IgD-negative memory B cell (primary cell): ENCODE measurements around the gene RNPEPL1. TPM values are rescaled to one million over a fixed set of nuclear protein-coding genes. Genes with fewer than 3 reads are reported as not detected.

ENCODE experiments used
- H3K27ac Mint-ChIP-seq, 3 donors: one replicate each; pipeline ENCODE4 v1.8.0; 2020 to 2022; ENCODE audit warnings: mild to moderate bottlenecking in 3 of 3, mixed read lengths in 3 of 3, moderate library complexity in 1 of 3
- H3K27me3 Mint-ChIP-seq: one replicate; pipeline ENCODE4 v1.8.0; 2021; ENCODE audit warnings: mixed read lengths
- H3K36me3 Mint-ChIP-seq: one replicate; pipeline ENCODE4 v1.8.0; 2020; ENCODE audit warnings: mild to moderate bottlenecking, mixed read lengths
- H3K4me1 Mint-ChIP-seq, 3 donors: one replicate each; pipeline ENCODE4 v1.8.0; 2020 to 2022; ENCODE audit warnings: mixed read lengths in 3 of 3, mild to moderate bottlenecking in 1 of 3
- H3K4me3 Mint-ChIP-seq, 4 donors: one replicate each; pipeline ENCODE4 v1.8.0; 2020 to 2022; ENCODE audit warnings: mild to moderate bottlenecking in 4 of 4, mixed read lengths in 4 of 4, moderate library complexity in 3 of 4
- H3K9me3 Mint-ChIP-seq, 3 donors: one replicate each; pipeline ENCODE4 v1.8.0; 2020 to 2021; ENCODE audit warnings: mixed read lengths in 3 of 3, mild to moderate bottlenecking in 1 of 3
- polyA plus RNA-seq: library from polyadenylated mRNA; unstranded; fragments of 300-500 nt; fragmentation: Illumina TruSeq; gene quantifications from one replicate; pipeline ENCODE4 v1.2.3, GENCODE V29; 2021

RNPEPL1 gene
- polyA plus RNA-seq, 1 donor from 2014 or later: 22.6 TPM

DNA sequence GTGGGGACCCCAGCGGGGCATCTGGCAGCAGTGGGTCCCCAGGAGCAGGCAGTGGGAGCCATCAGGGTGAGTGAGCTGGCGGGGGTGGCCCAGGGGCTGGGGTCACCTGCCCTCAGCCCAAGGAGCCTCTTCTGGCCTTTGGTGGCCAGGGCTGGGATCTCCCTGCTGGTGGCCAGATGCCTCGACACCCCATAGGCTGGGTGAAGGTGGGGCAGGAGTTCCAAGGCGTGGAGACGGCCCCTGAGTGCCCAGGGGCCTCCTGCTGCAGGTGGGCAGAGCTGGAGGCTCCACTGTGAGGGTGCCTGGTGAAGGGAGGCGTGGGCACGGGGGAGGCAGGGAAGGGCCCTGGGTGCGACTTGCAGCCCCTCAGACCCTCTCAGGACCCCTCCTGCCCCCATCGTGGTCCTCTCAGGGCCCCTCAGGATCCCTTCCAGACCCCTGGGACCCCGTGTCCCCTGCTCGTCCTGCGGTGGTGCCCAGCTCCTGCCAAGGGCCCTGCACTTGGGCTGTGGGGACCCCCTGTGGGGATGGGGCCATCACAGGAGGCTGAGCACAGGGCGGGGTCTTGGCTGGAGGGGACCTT, 52.0 kb downstream of the RNPEPL1 start:
- H3K4me3 Mint-ChIP-seq: peak overlapping the region in 1 of 4 donors; percentile 75

DNA sequence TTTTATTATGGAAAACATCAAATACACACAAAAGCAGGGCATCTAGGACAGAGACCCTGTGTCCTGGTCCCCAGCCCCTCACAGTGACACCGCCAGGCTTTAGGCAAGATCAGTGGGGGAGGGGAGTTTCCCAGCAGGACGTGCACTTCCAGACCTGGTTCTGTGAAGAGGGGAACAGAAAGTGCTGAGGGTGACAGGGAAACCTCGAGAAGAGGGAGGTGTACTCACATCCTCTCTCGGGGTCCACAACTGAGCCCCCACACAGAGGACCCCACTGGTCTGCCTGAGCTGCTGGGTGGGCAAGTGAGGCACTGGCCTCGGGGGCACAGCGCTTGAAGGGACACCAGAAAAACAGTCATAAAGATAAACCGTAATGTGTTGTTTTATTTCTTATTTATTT, 52.6 kb downstream of the RNPEPL1 start:
- H3K27ac Mint-ChIP-seq: peak overlapping the region in 2 of 3 donors; percentile 59 to 98
- H3K36me3 Mint-ChIP-seq: peaks cover 1% of the 10 kb centered on the region
- peaks cover 0 to 7% (median 0%) of the 10 kb centered on the region in 3 donors for H3K9me3 Mint-ChIP-seq
- peaks cover 9 to 24% (median 17%) of the 10 kb centered on the region in 3 donors for H3K4me1 Mint-ChIP-seq
- peaks cover 17% of the 10 kb centered on the region for H3K27me3 Mint-ChIP-seq
- H3K4me3 Mint-ChIP-seq: peak overlapping the region in 2 of 4 donors; percentile 22 to 75

More for the DNA sequence above, 52.0 kb downstream of the RNPEPL1 start:
- Mint-ChIP-seq H3K36me3 (peaks cover 1% of the 10 kb centered on the region), H3K4me1 (peaks cover 9 to 23% (median 17%) of the 10 kb centered on the region in 3 donors), H3K27ac (no peak overlapping the region), H3K27me3 (peaks cover 17% of the 10 kb centered on the region), H3K9me3 (peaks cover 0 to 7% (median 0%) of the 10 kb centered on the region in 3 donors)

DNA sequence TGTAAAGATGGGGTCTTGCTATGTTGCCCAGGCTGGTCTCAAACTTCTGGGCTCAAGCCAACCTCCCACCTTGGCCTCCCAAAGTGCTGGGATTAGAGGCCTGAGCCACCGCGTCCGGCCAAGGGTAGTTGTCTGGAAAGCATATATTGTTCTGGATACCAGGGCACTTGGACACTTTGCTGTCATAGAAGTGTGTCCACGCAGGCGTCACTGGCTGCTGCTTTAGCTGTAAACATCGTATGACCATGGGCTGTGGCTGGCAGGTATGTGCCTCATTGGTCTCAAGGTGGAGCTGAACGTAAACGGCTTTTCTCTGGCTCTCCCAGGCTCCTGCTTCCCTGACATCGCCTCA, 53.8 kb downstream of the RNPEPL1 start:
- peaks cover 1% of the 10 kb centered on the region for H3K36me3 Mint-ChIP-seq
- peak overlapping the region in 2 of 3 donors; percentile 76 to 98 for H3K27ac Mint-ChIP-seq
- peaks cover 17% of the 10 kb centered on the region for H3K27me3 Mint-ChIP-seq
- peaks cover 9 to 24% (median 20%) of the 10 kb centered on the region in 3 donors for H3K4me1 Mint-ChIP-seq
- H3K4me3 Mint-ChIP-seq: peak overlapping the region in 2 of 4 donors; percentile 36 to 94
- H3K9me3 Mint-ChIP-seq: peaks cover 0 to 7% (median 0%) of the 10 kb centered on the region in 3 donors

DNA sequence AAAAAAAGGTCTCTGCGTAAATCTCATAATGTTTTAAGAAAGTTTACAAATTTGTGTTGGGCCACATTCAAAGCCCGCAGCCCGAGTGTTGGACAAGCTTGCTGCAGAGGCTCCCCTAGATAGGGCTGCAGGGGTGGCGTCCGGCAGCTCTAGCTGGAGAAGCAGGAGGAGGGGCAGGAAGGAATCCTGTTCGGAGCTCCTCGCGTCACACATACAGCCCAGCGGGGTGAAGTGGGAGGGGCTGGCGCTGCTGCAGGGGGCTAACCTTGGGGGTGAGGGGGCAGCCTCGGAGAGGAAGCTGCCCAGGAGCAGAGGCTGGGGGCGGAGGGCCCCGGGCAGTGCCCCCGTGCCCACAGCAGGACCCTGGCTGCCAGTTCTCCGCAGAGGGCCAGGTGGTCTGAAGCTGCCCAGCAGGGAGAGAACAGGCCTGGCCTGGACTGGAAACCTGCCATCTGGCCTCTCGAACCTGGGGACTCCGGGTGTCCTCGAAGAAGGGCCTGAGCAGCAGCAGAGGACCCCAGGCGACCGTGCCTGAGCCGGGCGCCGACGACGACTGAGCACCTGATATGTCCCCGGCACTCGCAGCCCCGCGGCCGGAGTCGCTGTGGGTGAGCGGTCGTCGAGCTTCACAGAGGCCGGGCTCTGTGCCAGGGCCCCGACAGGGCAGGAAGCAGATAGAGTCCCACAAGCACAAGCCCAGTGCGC, 54.4 kb downstream of the RNPEPL1 start:
- H3K9me3 Mint-ChIP-seq: peaks cover 0 to 5% (median 0%) of the 10 kb centered on the region in 3 donors
- H3K27ac Mint-ChIP-seq: peak overlapping the region in 1 of 3 donors; percentile 67
- peaks cover 1% of the 10 kb centered on the region for H3K36me3 Mint-ChIP-seq
- H3K4me3 Mint-ChIP-seq: peak overlapping the region in 2 of 4 donors; percentile 36 to 94
- peaks cover 9 to 25% (median 20%) of the 10 kb centered on the region in 3 donors for H3K4me1 Mint-ChIP-seq
- peaks cover 17% of the 10 kb centered on the region for H3K27me3 Mint-ChIP-seq

DNA sequence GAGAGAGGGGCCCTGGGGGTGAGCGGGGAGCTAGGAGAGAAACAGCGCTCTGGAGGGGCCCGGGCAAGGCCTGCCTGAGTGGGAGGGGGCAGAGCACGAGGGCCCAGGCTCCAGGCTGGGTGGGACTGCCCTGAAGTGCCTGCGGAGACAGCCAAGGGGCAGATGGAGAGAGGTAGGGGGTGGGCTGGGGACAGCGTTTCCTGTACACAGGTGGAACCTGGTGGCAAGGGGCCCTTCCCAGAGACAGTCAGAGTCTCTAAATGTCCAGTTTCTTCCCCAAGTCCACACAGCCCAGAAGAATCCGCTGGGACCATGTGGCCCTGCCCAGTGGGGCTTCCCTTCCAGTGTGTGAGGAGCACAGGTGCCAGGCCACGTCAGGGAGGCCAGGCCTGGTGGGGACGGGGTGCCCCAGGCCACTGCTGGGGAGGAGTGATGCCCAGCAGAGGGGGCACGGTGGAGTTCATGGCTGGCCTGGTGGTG, 55.3 kb downstream of the RNPEPL1 start:
- no peak overlapping the region for H3K4me3 Mint-ChIP-seq
- H3K36me3 Mint-ChIP-seq: peaks cover 1% of the 10 kb centered on the region
- H3K4me1 Mint-ChIP-seq: peaks cover 9 to 25% (median 20%) of the 10 kb centered on the region in 3 donors
- peaks cover 17% of the 10 kb centered on the region for H3K27me3 Mint-ChIP-seq
- H3K27ac Mint-ChIP-seq: no peak overlapping the region
- no peaks in the 10 kb centered on the region for H3K9me3 Mint-ChIP-seq

DNA sequence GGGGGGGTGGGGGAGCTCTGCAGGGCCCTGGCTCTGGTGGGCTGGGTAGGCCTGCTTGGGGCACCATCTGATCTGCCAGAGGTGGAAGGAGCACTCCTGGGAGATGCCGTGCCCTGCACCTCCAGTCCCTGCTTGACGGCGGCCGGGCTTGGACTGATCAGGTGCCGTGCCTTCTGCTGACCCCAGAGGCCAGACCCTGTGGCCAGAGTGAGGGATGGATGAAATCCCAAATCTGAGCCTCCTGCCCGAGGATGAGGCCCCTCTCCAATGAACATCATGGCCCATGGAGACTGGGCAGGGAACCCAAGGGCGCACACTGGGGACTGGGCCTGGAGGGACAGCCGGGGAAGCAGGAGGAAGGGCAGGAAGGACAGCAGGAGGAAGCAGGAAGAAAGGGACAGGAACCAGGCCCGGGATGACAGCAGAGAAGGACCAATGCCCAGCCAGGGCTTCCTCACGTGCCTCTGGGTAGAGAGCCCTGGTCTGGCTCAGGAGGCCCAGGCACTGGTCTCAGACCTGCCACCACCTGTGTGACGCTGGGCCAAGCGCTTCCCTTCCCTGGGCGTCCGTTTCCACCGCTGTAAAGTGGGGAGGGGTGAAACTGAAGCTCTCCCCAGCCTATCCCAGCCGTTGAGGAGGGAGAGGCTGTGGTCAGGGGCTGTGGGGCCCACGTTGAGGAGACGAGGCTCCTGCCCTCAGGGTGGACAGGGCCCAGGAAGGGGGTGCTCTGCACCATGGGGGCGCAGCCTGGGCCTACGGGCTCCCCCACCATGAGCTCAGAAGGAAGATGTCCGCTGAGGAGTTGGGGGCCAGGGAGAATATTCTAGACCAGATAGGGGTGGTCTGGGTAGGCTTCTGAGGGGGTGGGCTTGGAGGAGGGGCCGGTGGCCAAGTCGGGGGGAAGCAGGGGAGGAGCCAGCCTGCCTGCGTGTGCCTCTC, 56.0 kb downstream of the RNPEPL1 start:
- peaks cover 9 to 25% (median 20%) of the 10 kb centered on the region in 3 donors for H3K4me1 Mint-ChIP-seq

DNA sequence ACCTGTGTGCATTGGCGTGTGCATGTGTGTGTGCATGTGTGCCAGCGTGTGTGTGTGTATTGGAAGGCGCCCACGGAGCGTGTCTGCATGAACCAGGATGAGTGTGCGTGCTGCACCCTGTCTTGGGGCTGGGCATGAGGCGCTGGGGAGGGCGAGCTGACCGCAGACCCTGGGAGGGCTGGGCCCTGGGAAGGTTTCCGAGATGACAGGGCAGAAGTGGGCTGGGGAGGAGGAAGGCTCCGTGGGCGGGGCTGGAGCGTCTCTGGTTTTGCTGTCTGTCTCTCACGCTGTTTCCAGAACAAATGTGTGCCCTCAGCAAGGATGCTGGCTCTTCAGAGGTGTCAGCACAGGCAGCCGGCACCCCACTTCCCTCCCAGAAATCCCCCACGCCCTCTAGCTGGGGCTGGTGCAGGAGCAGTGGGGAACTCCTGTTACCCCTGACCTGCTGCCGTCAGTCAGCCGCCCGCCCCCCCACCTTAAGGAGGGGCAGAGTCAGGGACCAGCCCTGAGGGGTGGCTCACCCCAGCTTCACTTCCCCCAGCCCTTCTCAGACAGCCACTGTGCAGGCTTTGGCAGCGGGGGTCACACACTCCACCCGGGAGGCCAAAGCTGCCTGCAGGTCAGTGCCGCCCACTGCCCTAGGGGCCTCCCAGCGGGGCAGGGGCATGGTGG, 56.8 kb downstream of the RNPEPL1 start, which contains the start of gene GPR35:
Gene GPR35 (plus strand): TSS at position 531 of the 672 bp plus-strand sequence. CDS start 4,473 bp downstream, outside the sequence.
- H3K27me3 Mint-ChIP-seq: peaks cover 14% of the 10 kb centered on the region
- peaks cover 1% of the 10 kb centered on the region for H3K36me3 Mint-ChIP-seq
- H3K4me1 Mint-ChIP-seq: peaks cover 9 to 22% (median 20%) of the 10 kb centered on the region in 3 donors
- H3K9me3 Mint-ChIP-seq: no peaks in the 10 kb centered on the region
- peak within 1 kb of the TSS in 2 of 4 donors; percentile 72 to 85 for H3K4me3 Mint-ChIP-seq
- H3K27ac Mint-ChIP-seq: peak within 1 kb of the TSS in 2 of 3 donors; percentile 27 to 67

More for the DNA sequence above, 56.0 kb downstream of the RNPEPL1 start:
- Mint-ChIP-seq H3K27ac (peak overlapping the region in 1 of 3 donors; percentile 67), H3K27me3 (peaks cover 17% of the 10 kb centered on the region), H3K9me3 (no peaks in the 10 kb centered on the region), H3K4me3 (peak overlapping the region in 2 of 4 donors; percentile 60 to 68), H3K36me3 (peaks cover 1% of the 10 kb centered on the region)

DNA sequence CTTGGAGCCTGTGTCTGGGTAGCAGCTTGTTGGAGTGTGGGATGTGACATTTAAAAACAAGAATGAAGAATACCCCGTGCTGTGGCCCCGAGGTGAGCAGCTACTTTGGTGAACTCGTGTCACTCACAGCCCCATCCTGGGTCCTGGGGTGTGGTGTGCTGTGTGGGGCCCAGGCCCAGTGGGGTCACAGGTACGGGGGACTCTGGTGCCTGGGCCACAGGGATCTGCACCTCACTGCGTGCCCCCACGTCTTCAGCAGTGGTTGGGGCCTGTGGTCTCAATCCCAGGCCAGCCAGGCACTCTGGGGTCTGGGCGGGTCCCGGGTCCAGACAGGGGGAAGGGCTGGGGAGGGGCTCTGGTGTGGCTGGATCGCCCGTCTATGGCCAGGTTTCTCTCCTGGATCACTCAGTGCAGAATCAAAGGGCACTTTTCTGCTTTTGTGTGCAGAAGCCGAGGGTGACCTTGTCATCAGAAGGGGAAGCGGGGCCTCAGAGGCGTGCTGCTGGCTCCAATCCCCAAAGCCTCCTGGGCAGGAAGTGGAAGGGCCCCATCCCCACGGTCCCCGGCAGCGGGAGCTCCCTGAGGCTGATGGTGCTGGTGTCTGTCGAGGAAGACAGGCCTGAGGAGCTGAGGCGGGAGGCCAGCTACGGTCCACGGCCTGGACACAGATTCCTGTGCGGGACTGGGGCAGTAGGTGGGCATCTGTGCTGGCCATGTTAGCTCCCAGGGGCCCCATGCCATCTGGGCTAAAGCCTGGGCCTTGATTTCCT, 58.4 kb downstream of the RNPEPL1 start:
- Mint-ChIP-seq H3K4me1 (peaks cover 5 to 13% (median 11%) of the 10 kb centered on the region in 3 donors), H3K9me3 (no peaks in the 10 kb centered on the region), H3K27me3 (peaks cover 10% of the 10 kb centered on the region), H3K4me3 (peak overlapping the region in 1 of 4 donors; percentile 49), H3K27ac (no peak overlapping the region), H3K36me3 (peaks cover 1% of the 10 kb centered on the region)

DNA sequence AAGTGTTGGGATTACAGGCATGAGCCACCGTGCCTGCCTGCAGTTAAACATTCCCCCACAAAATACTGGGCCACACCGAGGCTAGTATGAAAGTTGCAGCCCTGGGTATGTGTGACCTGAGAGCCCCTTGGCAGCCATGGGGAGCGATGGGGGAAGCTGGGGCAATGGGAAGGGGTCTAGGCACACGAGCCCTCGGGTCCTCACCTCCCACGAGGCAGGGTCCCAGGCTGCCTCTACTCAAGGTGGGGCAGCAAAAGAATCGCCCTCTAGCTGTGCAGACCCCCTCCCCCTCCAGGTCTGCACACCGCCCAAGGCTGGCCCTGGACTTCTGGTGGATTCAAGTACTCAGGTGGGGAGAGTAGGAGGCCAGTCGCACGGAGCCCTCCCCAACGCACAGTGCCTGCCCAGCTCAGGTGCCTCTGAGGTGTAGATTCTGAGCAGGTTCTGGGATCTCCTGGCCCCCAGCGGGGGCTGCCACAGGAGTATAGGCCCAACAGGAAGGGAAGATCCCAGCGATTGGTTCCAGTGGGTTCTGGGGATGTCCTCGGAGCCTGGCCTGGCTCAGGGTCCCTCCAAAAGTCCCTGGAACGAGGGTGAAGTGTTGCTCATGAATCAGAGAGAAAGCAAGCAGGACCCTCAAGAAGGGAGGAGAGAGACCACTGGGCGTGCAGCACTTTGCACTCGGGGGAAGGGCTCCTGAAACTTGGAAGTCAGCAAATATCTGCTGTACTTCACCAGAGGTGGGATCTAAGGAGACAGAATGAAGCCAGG, 59.6 kb downstream of the RNPEPL1 start:
- peaks cover 0 to 9% (median 7%) of the 10 kb centered on the region in 3 donors for H3K4me1 Mint-ChIP-seq
- no peak overlapping the region for H3K4me3 Mint-ChIP-seq
- peaks cover 2% of the 10 kb centered on the region for H3K36me3 Mint-ChIP-seq
- H3K27me3 Mint-ChIP-seq: peaks cover 2% of the 10 kb centered on the region
- H3K27ac Mint-ChIP-seq: no peak overlapping the region
- peaks cover 0 to under 1% (median 0%) of the 10 kb centered on the region in 3 donors for H3K9me3 Mint-ChIP-seq

DNA sequence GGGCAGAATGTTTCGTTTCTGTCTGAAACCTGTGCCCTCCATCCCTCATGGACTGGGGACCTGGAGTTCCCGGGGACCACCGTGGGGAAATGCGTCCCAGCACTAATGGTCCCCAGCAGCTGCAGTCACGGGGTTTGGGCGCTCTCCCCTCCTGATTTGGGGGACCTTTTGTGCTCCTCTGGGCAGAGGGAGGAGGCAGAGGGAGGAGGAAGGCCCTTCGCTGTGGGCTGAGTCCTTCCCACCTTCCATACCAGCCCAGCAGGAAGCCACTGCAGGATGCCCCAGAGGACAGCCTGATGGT, 60.2 kb downstream of the RNPEPL1 start:
- Mint-ChIP-seq H3K4me3 (no peak overlapping the region), H3K27me3 (peaks cover 2% of the 10 kb centered on the region), H3K27ac (no peak overlapping the region), H3K9me3 (peaks cover 0 to 6% (median 5%) of the 10 kb centered on the region in 3 donors), H3K36me3 (peaks cover 4% of the 10 kb centered on the region), H3K4me1 (peaks cover 0 to 9% (median 7%) of the 10 kb centered on the region in 3 donors)

DNA sequence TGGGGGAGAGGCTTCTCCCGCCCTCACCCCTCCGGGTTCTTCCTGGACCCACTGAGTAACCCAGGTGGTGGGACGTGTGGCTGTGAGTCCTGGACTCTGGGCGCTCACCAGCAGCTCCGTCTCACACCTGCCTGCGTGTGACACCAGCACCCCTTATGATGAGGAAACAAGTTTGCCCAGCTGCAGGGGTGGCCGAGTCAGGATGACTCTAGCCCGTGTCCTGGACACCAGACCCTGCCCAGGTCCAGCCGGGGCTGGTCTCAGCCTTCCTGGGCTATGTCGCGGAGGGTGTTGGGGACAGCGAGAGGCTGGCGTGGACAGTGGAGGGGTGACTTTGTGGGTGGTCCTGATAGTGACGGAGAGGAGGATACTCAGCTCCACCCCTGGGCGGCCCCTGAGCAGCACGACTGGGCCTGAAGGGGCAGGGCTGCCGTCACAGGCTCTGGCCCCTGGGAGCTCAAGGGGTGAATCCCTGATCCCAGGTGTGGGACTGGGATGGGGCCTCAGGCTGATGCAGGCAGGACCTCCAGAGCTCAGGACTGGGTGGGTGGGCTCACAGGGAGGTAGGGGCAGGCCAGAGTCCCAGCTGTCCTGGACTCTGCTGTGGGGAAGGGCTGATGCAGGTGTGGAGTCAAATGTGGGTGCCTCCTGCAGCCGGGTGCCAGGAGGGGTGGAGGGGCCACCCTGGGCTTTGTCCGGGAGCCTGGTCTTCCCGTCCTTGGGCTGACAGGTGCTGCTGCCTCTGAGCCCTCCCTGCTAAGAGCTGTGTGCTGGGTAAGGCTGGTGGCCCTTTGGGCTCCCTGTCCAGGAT, 60.7 kb downstream of the RNPEPL1 start:
- Mint-ChIP-seq H3K36me3 (peaks cover 5% of the 10 kb centered on the region), H3K4me1 (peaks cover 0 to 9% (median 7%) of the 10 kb centered on the region in 3 donors), H3K27ac (no peak overlapping the region), H3K27me3 (peaks cover 2% of the 10 kb centered on the region), H3K9me3 (peaks cover 0 to 9% (median 8%) of the 10 kb centered on the region in 3 donors), H3K4me3 (no peak overlapping the region)

DNA sequence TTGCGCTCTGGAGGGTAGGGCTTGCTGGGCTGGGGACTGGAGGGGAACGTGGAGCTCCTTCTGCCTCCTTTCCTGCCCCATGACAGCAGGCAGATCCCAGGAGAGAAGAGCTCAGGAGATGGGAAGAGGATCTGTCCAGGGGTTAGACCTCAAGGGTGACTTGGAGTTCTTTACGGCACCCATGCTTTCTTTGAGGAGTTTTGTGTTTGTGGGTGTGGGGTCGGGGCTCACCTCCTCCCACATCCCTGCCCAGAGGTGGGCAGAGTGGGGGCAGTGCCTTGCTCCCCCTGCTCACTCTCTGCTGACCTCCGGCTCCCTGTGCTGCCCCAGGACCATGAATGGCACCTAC, 61.3 kb downstream of the RNPEPL1 start:
- Mint-ChIP-seq H3K27me3 (peaks cover 4% of the 10 kb centered on the region), H3K36me3 (peaks cover 7% of the 10 kb centered on the region), H3K4me3 (no peak overlapping the region), H3K9me3 (peaks cover 0 to 15% (median 13%) of the 10 kb centered on the region in 3 donors), H3K27ac (no peak overlapping the region), H3K4me1 (peaks cover 0 to 9% (median 7%) of the 10 kb centered on the region in 3 donors)
